Measurements from ENCODE around the gene CSNK1E.

Gene CSNK1E

GRCh38 chr22:38246046-38246658 is 71.1 kb downstream of the CSNK1E start:
- no peak for DNase-seq

- DNase-seq: no peak
Measured at GRCh38 chr22:38244106-38244505, 73.1 kb downstream of the CSNK1E start.

DNA sequence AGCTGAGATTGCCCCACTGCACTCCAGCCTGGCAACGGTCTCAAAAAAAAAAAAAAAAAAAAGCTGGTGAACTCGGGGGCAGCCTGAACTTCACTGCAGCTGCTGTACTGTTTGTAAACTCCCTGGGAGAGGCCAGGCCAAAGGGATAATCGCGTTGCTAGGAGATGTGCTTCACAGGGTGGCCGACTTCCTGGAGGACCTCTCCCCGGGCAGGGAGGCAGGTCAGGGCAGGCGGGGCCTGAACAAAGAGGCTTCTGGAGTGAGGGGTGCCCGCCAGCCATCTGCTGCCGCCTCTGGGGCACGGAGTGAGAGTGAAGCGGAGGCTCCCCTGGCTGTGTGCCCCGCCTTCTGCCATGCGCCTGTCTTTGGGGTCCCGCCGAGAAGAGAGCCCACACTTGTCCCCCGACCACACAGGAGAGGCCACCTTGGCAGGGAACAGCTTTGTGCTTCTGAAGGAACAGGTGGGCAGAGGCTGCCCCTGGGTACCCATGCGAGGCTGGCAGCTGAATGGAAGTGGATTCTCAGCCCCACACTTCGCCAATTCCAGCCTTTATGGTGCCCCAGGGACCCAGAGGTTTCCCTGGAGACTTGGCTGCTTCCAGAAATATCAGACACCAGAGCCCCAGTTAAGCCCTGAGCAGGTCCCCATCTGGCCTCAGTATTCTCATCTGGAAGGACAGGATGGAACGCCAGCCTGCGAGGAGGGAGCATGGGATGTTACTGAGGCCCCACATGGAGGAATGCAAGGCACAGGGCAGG is 74.0 kb downstream of the CSNK1E start:
- DNase-seq: peak; percentile 90

DNA sequence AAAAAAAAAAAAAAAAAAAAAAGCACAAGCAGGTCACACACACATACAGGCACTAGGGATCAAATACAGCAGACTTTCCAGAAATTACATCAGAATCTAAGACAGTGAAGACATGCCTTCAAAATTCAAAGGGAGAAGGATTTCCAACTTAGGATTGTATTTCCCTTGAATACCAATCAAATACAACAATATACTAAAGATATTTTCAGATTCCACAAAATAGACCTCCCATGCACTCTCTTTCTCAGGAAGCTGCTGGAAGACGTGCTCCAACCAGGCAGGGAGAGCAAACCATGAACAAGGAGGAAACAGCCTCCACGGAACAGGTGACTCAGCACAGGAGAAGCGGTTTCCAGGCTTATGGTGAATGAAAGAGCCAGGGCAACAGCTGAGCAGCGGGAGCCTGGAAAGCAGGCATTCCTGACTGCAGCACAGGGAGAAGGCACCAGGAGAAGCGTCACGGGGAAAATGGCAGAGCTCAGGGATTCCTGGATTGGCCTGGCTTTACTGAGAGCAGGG is 76.4 kb downstream of the CSNK1E start:
- DNase-seq: no peak
